ENCODE data around the gene STAC3.
A peak's percentile ranks its signal among the peaks of the same experiment; 100 is the strongest.
"Not testable (repeated sequence)": the region's sequence is repeated elsewhere in the genome, so short reads cannot be mapped to it uniquely, and the experiment has no call there.

Gene STAC3

DNA sequence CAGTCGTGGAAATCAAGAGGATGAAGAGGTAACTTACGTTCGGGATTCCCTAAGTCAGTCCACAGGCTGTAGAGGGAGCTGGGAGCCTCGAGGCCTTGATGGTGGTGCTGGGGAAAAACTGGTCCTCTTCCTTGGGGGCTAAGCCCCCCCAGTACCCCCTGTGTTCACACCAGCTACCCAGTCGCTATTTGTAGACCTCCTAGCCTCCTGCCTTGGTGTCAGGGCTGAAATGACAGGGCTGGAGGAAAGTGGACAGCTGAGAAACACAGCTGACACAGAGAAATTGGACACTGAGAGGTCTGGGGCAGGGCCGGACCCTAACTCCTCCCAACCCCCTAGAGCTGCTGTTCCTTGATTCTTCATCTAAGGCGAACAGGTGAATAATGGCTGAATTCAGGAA lies at the start of gene STAC3:
TSS of gene STAC3 (minus strand) at position 232 of the 400 bp plus-strand sequence. CDS start 1,551 bp downstream, outside the sequence.
- DNase-seq: no peak

DNA sequence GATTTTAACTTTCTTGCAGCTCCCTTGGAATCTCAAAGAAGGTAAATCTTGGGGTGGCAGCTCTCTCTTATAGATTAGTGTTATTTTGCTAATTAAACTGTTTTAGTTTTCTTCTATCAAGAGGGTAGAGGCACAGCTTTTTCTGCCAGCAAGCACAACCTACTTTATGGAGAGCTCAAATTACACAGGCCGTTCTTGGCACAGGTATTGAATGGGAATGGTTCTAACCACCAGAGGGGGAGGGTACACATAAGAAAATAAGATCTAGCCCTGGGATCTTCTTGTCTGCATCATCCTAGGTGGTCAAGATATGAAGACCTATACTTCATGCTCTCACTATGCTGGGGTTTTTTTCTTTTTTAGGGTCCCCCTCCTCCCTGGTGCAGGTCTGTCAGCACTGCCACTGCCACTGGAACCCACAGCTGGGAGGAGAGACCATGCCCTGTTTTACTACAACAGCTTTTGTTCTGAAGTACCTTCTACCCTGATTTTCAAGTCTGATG lies 48.6 kb upstream of the STAC3 start:
- DNase-seq: no peak

DNA sequence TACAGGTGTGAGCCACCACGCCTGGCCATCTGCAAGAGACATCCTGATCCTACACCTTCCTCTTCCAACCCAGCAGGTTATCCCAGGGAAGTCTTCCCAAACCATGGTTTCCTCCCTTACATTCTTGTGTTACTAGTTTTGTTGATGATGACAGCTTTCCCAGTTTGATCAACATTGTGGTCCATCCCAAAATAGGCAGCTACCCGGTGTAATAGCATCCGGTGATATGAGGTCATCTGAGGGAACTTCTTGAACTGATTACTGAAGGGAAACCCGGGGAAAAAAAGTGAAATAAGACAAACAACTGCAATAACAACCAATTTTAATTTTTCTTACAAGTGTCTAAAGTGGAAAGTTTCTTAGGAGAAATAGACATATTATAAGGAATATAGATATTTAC lies 45.3 kb upstream of the STAC3 start:
- no peak for DNase-seq

DNA sequence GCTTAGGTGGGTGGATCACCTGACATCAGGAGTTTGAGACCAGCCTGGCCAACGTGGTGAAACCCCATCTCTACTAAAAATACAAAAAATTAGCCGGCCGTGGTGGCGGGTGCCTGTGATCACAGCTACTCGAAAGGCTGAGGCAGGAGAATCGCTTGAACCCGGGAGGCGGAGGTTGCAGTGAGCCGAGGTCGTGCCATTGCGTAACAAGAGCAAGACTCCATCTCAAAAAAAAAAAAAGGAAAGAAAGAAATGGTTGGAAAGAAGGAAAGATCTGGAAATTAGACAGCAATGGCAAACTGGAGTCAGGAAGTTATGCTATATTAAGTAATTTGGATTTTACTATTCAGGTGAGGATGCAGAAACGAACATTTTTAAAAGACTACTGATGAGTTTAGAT lies 31.1 kb upstream of the STAC3 start:
- not testable (repeated sequence) for DNase-seq

DNA sequence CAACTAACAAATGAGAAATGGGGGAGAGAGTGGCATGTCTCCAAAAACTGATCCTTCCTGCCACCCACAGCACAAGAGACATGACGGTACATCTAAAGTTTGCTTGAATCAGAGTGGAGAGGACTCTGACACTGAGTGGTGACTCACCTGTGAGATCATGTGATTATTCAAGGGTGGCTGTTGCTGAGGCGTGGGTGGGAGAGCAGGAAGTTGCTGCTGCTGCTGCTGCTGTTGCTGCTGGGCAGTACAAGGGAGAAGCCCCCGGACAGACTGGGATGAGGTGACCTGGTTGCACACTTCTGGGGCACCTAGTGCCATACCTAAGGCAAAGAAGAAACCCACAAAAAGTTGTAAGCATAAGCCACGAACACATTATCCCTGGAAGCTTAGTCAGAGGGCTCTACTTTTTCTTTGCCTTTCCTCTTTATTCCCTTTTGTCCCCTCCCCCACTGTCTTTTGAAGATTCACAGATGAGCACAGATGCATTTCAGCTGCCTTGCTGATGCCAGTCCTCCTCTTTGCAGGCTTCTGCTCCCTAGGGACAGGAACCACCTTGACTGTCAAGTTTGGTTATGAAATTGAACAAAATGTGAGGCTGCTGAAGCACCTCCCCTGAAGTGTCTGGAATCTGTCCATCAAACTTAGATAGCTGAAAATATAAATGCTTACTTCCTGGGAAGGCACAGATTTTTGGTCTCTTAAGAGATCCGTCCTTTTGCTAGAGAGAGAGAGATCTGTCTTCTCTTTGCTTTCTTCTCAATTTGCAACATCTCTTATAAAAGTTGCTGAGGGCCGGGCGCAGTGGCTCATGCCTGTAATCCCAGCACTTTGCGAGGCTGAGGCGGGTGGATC lies 29.4 kb upstream of the STAC3 start:
- peak; percentile 64 for DNase-seq

DNA sequence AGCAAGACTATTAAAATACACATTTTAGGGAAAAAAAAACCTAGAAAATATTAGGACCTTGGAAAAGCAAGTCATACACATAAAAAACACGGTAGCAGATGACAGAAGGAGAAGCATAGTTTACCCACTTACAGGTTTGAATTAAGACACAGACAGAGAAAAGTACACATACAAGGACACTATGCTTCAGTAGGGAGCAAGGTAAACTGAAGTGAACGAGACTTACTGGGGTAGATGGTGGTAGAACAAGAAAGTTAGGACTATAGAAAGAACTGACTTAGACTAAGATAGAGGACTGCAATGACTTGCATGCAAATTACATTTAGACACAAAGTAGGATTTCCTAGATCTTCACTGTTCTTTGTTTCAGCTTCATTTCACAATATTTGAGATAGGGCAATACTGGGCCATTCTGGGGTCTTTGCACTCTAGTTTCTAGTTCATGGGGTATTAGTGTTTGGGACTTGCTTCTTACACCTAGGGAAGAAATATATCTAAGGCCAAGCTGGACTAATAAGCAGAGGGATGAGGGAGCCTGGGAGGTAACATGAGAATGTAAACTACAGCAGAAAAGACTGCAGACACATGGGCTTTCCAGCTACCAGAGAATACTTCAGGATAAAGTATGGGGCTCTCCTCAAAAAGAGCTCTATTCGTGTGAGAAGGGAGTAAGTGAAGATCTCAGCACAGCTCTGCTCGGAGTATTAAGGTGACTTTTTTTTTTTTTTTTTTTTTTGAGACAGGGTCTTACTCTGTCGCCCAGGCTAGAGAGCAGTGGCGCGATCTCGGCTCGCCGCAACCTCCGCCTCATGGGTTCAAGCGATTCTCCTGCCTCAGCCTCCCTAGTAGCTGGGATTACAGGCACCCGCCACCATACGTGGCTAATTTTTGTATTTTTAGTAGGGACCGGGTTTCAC lies 27.7 kb upstream of the STAC3 start:
- no peak for DNase-seq

DNA sequence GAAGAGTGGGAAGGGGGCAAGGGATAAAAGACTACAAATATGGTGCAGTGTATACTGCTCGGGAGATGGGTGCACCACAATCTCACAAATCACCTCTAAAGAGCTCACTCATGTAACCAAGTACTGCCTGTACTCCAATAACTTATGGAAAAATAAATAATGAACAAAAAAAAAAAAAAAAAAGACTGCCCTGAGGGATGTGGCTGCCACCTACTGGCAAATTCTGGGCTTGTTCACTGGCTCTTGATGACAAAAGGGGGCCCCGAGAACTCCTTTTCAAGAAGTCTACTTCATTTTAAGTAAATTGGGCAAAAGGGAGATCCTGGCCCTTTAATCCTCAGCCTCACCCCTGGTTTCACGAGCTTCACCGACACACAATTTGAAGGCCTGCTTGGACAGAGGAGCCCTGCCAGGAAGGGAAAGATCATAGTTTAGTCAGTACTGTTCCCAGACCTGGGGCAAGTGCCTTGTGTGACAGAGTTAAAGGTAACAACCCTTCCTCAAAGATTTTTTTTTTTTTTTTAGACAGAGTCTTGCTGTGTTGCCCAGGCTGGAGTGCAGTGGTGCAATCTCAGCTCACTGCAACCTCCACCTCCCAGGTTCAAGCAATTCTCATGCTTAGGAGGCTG lies 26.1 kb upstream of the STAC3 start:
- DNase-seq: no peak

DNA sequence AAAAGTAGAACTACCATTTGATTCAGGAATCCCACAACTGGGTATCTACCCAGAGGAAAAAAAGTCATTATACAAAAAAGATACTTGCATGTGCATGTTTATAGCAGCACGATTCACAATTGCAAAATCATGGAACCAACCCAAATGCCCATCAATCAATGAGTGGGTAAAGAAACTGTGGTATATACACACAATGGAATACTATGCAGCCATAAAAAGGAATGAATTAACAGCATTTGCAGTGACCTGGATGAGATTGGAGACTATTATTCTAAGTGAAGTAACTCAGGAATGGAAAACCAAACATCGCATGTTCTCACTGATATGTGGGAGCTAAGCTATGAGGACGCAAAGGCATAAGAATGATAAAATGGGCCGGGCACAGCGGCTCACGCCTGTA lies 25.2 kb upstream of the STAC3 start:
- DNase-seq: not testable (repeated sequence)

DNA sequence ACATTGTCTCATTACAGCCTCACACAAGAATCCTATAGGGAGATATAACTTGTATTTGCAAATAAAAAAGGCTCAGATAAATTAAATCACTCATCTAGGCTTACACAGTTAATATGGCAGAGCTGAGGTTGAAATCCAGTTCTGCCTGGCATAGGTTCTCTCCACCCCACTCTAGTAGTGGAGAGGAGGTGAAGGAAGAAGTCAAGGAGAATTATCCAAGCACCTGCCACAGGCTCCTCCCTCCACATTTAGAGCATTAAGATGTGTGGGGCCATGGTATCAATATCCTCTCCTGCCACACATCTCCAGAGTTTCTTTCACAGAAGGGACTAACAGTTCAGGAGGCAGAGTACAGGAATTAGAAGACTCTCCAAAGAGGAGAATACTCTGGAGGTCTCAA lies 22.5 kb upstream of the STAC3 start:
- no peak for DNase-seq

DNA sequence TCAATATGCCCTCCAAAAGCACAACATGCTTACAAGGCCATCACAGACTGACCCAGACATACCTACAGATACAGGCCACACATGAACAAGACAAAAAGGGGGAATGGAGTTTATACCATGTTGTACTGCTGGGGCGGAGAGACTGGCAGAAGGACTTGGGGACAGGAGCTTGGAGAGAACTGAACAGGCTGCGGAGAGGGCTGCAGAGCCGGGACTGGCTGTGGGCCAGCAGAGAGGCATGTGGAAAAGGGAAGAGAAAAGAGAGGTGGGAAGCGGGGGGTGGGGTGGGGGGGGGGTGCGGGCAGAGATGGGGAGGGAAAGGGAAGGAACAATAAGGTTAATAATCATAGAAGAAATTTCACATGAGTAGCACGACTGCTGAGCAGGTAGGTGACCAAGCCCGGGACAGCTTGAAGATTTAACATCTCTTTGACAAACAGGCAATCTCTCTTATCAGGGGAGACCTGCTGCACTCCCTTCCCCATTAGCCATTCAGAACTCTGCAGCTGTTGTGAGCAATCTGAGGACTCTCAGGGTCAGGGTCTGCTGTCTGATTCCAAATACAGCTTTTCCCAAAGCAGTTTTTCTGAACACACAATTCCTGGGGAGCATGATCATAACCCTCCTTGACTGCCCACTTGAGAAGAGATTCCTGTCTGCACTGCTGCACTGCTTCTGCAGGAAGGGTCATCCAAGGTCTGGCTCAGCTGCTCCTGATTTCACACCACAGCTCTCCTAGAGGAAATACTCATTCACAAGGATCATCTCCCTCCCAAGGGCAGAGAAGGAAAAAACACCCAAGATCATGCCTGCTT lies 21.6 kb upstream of the STAC3 start:
- no peak for DNase-seq

DNA sequence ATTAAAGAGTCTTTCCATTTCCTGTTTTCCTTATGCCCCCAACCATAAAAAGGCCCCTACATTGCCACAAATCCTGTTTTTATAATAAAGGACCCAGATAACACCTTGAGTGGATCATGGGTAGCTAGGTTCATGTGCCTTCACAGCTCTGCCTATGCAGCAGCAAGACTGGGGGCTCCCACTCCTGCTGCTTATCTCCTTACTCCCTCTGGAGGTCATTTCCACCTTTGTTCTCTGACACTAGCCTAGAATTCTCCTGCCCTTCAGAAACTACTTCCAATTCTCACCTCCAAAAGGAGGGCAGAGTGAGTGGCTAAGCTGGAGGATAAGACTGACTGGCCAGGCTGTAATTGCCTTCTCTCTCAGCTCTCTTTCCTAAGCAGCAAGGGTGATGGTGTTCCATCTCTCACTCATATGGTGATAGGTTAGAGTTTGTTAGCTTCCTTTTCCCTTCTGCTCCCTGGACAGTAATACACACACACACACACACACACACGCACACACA lies 20.0 kb upstream of the STAC3 start:
- no peak for DNase-seq

DNA sequence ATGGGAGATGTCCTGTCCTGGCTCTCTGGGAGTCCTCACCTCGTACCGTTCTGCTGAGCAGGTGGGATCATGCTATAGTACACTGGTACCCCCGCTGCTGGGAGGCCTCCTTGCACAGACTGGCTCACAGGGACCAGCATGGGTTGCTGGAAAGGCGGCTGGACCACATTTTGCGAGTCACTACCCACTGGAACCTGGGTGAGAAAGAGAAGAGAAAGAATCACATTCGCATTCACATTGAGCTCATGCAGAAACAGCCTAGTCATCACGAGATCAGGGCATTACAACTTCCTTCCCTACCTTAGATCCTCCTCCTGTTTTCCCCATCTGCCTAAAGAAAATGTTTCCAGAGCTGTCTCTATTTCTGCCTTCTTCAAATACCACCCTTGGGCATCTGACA lies 17.3 kb upstream of the STAC3 start:
- DNase-seq: peak; percentile 35

DNA sequence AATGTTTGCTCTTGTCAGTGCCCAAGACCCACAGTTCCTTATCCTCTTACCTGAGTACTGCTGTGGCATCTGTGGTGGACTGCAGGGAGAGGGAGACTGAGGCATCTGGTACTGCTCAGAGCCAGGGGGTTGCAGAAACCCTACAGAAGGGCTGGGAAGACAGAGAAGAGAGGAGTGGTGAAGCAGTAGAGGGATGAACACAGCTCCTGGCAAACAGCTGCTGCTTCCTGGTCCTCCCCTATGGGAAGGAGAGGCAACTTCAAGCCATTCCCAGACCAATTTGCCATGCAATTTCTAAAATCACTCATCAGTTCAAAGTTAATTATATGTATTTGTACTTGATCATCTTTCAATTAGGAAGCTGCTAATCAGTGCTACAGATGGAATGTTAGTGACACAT lies 15.7 kb upstream of the STAC3 start:
- DNase-seq: no peak

DNA sequence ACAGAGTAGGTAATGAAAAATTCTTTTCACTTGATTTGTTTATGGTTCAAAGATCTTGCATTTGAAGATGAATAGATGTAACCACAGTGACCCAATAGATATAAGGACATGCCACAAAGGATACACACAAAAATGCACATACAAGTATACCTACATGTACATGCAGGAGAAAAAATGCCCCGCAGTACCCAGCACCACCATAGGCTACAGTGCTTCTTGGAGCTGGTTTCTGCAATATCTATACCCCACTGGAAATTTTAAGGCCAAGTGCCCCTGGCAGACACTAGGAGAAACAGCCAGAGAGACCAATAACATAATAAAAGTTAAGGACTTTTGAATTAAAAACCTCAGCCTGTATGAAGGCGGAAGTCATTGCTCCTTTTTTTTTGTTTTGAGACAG lies 12.1 kb upstream of the STAC3 start:
- DNase-seq: no peak

DNA sequence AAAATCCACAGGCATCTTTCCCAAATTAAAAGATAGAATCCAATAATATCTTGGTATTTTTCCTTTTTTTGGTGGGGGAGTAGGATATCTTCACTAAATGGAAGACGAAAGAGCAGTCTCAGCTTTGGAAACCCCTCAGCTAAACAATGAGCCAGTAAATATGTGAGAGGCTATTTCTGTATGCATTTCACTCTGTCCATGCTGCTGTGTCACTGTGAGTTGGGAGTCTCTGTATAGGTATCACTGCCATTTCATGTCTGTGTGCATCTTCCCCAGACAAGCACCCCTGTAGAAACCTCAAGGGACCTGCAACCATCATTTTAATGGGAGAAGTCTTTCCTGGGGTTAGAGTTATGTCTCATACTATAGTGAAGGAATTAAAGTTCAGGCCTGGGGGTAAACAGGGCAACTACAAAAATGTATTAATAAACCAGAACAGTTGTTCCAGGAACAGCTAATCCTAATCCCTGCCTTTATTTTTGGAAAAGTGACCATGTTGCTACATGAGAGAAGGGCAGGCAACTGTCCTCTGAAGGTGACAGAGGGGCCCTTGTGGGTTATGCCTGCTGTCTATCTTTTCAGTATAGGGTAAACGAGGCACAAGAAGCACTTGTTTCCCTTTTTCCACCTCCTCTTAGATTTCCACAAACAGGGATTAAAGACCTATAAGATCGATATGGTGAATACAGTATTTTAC lies 11.3 kb upstream of the STAC3 start:
- no peak for DNase-seq

DNA sequence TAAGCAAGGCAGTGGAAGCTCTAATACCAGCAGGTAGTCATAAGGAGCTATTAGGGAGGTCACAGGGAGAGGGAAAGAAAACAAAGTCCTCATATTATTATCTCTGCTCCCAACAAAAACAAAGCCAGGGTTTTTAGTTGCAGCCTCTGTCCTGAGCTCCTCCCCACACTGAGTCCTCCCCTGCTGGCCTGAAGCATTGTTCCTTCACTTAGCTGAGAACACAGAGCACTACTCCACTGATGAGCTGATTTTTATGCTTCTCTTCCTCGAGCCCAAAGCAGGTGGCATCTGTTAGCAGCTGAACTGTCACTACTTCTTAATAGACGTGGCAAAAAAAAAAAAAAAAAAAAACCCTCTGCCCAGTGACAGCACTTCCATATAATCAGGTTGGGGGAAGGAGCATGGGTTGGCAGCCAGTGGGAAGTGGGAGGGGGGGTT lies 10.5 kb upstream of the STAC3 start:
- DNase-seq: no peak

DNA sequence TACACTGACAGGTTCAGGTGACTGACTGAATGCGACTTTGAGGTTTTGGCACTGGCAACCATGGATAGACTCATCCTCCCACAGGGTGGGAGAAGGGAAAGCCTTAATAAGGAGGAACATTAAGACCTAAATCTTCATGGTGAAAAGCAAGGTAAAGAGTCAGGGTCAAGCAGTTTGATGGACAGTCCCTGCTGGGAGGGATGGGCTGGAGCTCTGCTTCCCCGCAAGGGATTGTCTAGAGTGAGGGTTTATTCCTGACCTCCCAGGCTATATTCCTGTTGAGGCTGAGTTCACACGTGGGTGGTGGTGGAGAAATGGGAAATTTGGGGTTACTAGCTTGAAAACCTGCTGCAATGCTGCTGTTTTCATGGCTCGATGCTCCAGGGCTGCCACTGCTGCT lies 9.4 kb upstream of the STAC3 start:
- no peak for DNase-seq

DNA sequence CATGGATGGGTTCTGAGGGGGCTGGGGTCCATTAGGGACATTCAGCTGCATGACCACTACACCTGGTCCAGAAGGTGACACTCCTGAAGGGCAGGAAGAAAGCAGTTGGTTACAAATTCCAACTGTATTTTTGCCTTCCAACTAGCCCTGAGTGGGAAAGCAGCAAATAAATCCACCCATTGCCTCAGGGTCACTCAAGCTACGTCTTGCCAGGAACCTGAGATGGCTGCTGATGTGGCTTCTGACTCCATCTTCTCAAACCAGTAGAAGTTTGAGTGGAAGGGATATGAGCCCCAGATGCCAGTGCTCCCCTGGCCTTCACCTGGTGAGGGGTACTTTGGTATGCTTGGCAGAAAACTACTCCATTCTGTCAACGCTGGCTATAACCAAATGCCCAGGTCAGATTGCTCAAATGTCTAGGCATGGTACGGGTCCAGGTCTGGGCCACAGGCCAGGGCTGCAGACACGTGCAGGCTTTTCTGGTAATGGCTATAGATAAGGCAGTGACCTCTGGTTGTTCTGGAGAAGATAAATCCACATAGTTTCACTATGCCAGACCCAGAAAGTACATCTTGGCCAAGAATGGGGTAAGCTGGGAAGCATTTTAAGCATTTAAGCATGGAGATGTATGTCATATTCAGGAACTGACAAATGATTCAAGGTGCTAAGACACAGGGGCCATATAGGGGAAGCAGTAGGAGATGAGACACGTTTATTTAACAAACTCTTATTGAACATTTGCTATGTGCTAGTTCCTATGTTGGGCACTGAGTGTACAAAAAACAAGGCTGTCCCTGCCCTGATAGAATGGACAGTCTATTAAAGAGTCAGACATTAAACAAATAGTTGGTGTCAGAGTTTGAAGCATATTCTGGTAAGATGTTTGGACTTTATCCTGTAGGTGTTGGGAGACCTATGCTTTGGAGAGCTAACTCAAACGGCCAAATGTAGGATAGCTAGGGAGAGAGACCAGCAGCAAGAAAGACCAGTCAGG lies 8.3 kb upstream of the STAC3 start:
- DNase-seq: no peak

DNA sequence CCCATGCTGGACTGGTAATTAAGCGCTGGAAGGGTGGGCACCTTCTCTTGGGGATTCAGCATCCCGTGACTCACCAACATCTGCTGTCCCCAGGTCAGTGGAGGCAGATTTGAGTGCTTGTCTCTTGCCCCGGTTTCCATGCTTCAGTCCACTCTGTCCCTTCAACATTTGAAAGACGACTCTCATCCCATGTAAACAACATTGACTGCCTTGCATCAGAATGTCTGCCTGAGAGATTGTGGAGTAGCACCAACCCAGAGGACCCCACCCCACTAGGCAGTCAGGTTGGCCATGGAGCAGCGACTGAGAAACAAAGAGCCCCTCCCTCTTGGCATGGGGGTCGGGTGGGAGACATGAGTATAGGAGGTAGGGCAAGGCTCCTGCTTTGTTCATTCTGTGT lies 4.9 kb upstream of the STAC3 start:
- DNase-seq: no peak

All from MV-4-11 (cell line).